ENCODE measurements around the gene PIK3CA. TPM values are rescaled to one million over a fixed set of nuclear protein-coding genes. Genes with fewer than 3 reads are reported as not detected.

Gene PIK3CA
- total RNA-seq, 2 experiments from 2014 or later, result 9.0 to 17.8 TPM

GRCh38 chr3:179184826-179185225, 36.7 kb downstream of the PIK3CA start:
- CTCF ChIA-PET (ENCODE audit: unreplicated experiment), result no interaction called here
- Histone ChIP-seq H3K4me3 (ENCODE audit: low read depth, low read length, poor library complexity, severe bottlenecking) (no peak overlapping the region), H3K9me2 (ENCODE audit: insufficient read depth, low read length) (no peaks in the 10 kb centered on the region), H3K4me1 (ENCODE audit: insufficient read depth, low read length, poor library complexity, severe bottlenecking) (no peaks in the 10 kb centered on the region), H3K9me3 (ENCODE audit: low read length) (no peaks in the 10 kb centered on the region), H4K20me1 (ENCODE audit: insufficient read depth, low read length) (no peaks in the 10 kb centered on the region), H2AFZ (ENCODE audit: low read length) (no peak overlapping the region), H3K27ac (ENCODE audit: low read depth, low read length, poor library complexity, severe bottlenecking) (no peak overlapping the region), H3K79me2 (ENCODE audit: insufficient read depth, low read depth, low read length) (0 out of 2 replicates have a peak, but pooled peaks cover 5% of the 10 kb centered on the region), H3K36me3 (ENCODE audit: insufficient read depth, low read length) (no peaks in the 10 kb centered on the region), H3K4me2 (ENCODE audit: low read length) (no peak overlapping the region)
- POLR2A ChIA-PET, result interaction anchor here (0.5 to 3.5 kb wide), 8 partner anchors 9 to 363 kb away, joined by 3 to 16 read pairs (median 6); no protein-coding TSS in a partner anchor
- BruUV-seq (replicated peaks), result no TSS peak
- TF ChIP-seq, protein P1, sequence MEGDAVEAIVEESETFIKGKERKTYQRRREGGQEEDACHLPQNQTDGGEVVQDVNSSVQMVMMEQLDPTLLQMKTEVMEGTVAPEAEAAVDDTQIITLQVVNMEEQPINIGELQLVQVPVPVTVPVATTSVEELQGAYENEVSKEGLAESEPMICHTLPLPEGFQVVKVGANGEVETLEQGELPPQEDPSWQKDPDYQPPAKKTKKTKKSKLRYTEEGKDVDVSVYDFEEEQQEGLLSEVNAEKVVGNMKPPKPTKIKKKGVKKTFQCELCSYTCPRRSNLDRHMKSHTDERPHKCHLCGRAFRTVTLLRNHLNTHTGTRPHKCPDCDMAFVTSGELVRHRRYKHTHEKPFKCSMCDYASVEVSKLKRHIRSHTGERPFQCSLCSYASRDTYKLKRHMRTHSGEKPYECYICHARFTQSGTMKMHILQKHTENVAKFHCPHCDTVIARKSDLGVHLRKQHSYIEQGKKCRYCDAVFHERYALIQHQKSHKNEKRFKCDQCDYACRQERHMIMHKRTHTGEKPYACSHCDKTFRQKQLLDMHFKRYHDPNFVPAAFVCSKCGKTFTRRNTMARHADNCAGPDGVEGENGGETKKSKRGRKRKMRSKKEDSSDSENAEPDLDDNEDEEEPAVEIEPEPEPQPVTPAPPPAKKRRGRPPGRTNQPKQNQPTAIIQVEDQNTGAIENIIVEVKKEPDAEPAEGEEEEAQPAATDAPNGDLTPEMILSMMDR (conservative IDR thresholded peaks at IDR 0.05; ENCODE audit: low read length), result no peak
- no peak for TF ChIP-seq EZH2phosphoT487 (IDR thresholded peaks at IDR 0.05; ENCODE audit: borderline replicate concordance, low read depth, low read length)
- intact Hi-C loops (cut with micrococcal nuclease; ENCODE audit: unreplicated experiment), result no loop called here
- DNase-seq (ENCODE audit: low spot score), result no peak

DNA sequence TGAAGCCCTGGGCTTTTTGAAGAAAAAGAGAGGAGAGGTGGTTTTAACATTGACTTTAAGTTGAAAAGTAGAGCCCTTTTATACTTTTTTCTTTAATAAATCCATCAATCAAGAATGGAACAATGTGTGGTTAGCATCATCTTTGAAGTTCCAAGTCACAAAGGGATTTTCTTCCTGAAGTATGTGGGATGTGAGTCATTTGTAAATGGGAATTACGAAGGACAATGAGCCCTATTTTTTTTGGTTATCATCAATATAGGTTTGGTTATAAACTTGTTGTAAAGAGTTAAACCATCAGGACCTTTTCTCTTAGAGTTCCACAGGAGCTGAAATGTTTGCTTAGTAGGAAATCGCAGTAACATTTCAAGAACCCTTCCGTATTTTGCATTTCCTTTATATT, 38.3 kb downstream of the PIK3CA start:
- H3K27ac ChIP-seq (ENCODE audit: low read depth, low read length, poor library complexity, severe bottlenecking), result no peak overlapping the region
- no TSS peak for BruUV-seq (replicated peaks)
- ChIA-PET CTCF (ENCODE audit: unreplicated experiment) (interaction anchor here (0.6 kb wide), 1 partner anchor 794 kb away, joined by 3 read pairs; no protein-coding TSS in a partner anchor), POLR2A (interaction anchor here (1.6 to 3.5 kb wide), 3 partner anchors 8 to 20 kb away, joined by 6 to 16 read pairs (median 9); no protein-coding TSS in a partner anchor)
- TF ChIP-seq EZH2phosphoT487 (IDR thresholded peaks at IDR 0.05; ENCODE audit: borderline replicate concordance, low read depth, low read length), result no peak
- TF ChIP-seq, protein P1 (conservative IDR thresholded peaks at IDR 0.05; ENCODE audit: low read length), result no peak
- DNase-seq (ENCODE audit: low spot score), result no peak
- H3K36me3 ChIP-seq (ENCODE audit: insufficient read depth, low read length), result no peaks in the 10 kb centered on the region
- no peak overlapping the region for H3K4me2 ChIP-seq (ENCODE audit: low read length)
- no peaks in the 10 kb centered on the region for H3K4me1 ChIP-seq (ENCODE audit: insufficient read depth, low read length, poor library complexity, severe bottlenecking)
- H2AFZ ChIP-seq (ENCODE audit: low read length), result no peak overlapping the region
- H3K9me2 ChIP-seq (ENCODE audit: insufficient read depth, low read length), result no peaks in the 10 kb centered on the region
- intact Hi-C loops (cut with micrococcal nuclease; ENCODE audit: unreplicated experiment), result no loop called here
- H3K4me3 ChIP-seq (ENCODE audit: low read depth, low read length, poor library complexity, severe bottlenecking), result no peak overlapping the region
- no peaks in the 10 kb centered on the region for H4K20me1 ChIP-seq (ENCODE audit: insufficient read depth, low read length)
- no peaks in the 10 kb centered on the region for H3K9me3 ChIP-seq (ENCODE audit: low read length)
- 0 out of 2 replicates have a peak, but pooled peaks cover 5% of the 10 kb centered on the region for H3K79me2 ChIP-seq (ENCODE audit: insufficient read depth, low read depth, low read length)

GRCh38 chr3:179189759-179190158, 41.6 kb downstream of the PIK3CA start:
- H3K9me3 ChIP-seq (ENCODE audit: low read length), result no peaks in the 10 kb centered on the region
- no peak overlapping the region for H3K4me3 ChIP-seq (ENCODE audit: low read depth, low read length, poor library complexity, severe bottlenecking)
- CTCF ChIA-PET (ENCODE audit: unreplicated experiment), result no interaction called here
- intact Hi-C loops (cut with micrococcal nuclease; ENCODE audit: unreplicated experiment), result no loop called here
- H3K9me2 ChIP-seq (ENCODE audit: insufficient read depth, low read length), result no peaks in the 10 kb centered on the region
- H3K4me2 ChIP-seq (ENCODE audit: low read length), result no peak overlapping the region
- no peaks in the 10 kb centered on the region for H3K4me1 ChIP-seq (ENCODE audit: insufficient read depth, low read length, poor library complexity, severe bottlenecking)
- BruUV-seq (replicated peaks), result no TSS peak
- H3K36me3 ChIP-seq (ENCODE audit: insufficient read depth, low read length), result no peaks in the 10 kb centered on the region
- no peaks in the 10 kb centered on the region for H4K20me1 ChIP-seq (ENCODE audit: insufficient read depth, low read length)
- no peak overlapping the region for H3K27ac ChIP-seq (ENCODE audit: low read depth, low read length, poor library complexity, severe bottlenecking)
- H2AFZ ChIP-seq (ENCODE audit: low read length), result no peak overlapping the region
- POLR2A ChIA-PET, result no interaction called here
- DNase-seq (ENCODE audit: low spot score), result no peak
- no peak for TF ChIP-seq EZH2phosphoT487 (IDR thresholded peaks at IDR 0.05; ENCODE audit: borderline replicate concordance, low read depth, low read length)
- TF ChIP-seq, protein P1 (conservative IDR thresholded peaks at IDR 0.05; ENCODE audit: low read length), result no peak
- no peaks in the 10 kb centered on the region for H3K79me2 ChIP-seq (ENCODE audit: insufficient read depth, low read depth, low read length)

Data from OCI-LY7 (cell line).